Testis (tissue), 2 donors: ENCODE measurements around the gene KAT7.

ENCODE experiments used
- POLR2A ChIP-seq: fragments of 450-650 bp; IDR thresholded peaks from one replicate; pipeline ENCODE4 v1.6.1; 2017; ENCODE audit warnings: antibody characterized with exemption, mild to moderate bottlenecking, moderate library complexity
- TF ChIP-seq, protein P1 (sequence below), 3 experiments: fragments of 450-650 bp in 2 of 3; fragments of 200-600 bp in 1 of 3; sonication (generic) in 1 of 3; IDR thresholded peaks; one replicate each; pipeline ENCODE4 v1.5.1; 2016 to 2019; ENCODE audit warnings: antibody characterized with exemption in 3 of 3, mild to moderate bottlenecking in 2 of 3, moderate library complexity in 1 of 3

DNA sequence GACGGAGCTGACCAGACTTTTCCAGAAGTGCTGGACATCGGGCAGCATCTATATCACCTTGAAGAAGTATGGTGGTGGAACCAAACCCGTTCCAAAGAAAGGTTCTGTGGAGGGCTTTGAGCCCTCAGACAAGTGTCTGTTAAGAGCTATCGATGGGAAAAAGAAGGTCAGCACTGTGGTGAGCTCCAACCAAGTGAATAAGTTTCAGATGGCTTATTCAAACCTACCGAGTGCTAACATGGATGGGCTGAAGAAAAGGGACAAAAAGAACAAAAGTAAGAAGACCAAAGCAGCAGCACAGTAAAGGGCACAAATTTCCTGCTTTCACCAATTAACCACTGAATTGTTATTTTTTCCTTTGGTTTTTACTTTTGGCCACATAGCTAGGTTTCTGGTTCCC lies 6.9 kb downstream of the KAT7 start:
- TF ChIP-seq, protein P1, sequence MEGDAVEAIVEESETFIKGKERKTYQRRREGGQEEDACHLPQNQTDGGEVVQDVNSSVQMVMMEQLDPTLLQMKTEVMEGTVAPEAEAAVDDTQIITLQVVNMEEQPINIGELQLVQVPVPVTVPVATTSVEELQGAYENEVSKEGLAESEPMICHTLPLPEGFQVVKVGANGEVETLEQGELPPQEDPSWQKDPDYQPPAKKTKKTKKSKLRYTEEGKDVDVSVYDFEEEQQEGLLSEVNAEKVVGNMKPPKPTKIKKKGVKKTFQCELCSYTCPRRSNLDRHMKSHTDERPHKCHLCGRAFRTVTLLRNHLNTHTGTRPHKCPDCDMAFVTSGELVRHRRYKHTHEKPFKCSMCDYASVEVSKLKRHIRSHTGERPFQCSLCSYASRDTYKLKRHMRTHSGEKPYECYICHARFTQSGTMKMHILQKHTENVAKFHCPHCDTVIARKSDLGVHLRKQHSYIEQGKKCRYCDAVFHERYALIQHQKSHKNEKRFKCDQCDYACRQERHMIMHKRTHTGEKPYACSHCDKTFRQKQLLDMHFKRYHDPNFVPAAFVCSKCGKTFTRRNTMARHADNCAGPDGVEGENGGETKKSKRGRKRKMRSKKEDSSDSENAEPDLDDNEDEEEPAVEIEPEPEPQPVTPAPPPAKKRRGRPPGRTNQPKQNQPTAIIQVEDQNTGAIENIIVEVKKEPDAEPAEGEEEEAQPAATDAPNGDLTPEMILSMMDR (IDR thresholded peaks at IDR 0.05) = no peak
- no peak for TF ChIP-seq POLR2A
